Upper lobe of left lung (tissue), 6 donors: ENCODE results near the gene SIGLEC10. TPM values are rescaled to one million over a fixed set of nuclear protein-coding genes. Genes with fewer than 3 reads are reported as not detected.
"Not testable (repeated sequence)": the region's sequence is repeated elsewhere in the genome, so short reads cannot be mapped to it uniquely, and the experiment has no call there.

Experiments used
- ATAC-seq, 2 donors: fragments of 200-7000 bp; cut with Tn5 transposase; one replicate each; pipeline ENCODE4 v1.9.1; 2022; ENCODE audit warnings: mild to moderate bottlenecking in 2 of 2, moderate library complexity in 2 of 2; ENCODE audit not compliant: low FRiP score in 2 of 2
- DNase-seq, 2 donors: peaks; one replicate each; pipeline ENCODE4 v3.0.0-alpha.2; 2019 to 2020
- H3K27ac ChIP-seq, 4 donors: fragments of 200-600 bp; sonication (generic); one replicate each; pipeline ENCODE4 v1.5.1; 2016 to 2019
- H3K27me3 ChIP-seq, 4 donors: fragments of 200-600 bp; sonication (generic); one replicate each; pipeline ENCODE4 v1.5.1; 2017 to 2019
- H3K36me3 ChIP-seq, 4 donors: fragments of 200-600 bp; sonication (generic); one replicate each; pipeline ENCODE4 v1.5.1; 2016 to 2019
- H3K4me1 ChIP-seq, 4 donors: fragments of 200-600 bp; sonication (generic); one replicate each; pipeline ENCODE4 v1.5.1; 2018 to 2019
- H3K4me3 ChIP-seq, 4 donors: fragments of 200-600 bp; sonication (generic); one replicate each; pipeline ENCODE4 v1.5.1; 2017 to 2019; ENCODE audit warnings: mild to moderate bottlenecking in 2 of 4, moderate library complexity in 1 of 4
- H3K9me3 ChIP-seq, 4 donors: fragments of 200-600 bp; sonication (generic); one replicate each; pipeline ENCODE4 v1.5.1; 2018 to 2019
- CTCF ChIP-seq, 6 experiments: fragments of 450-650 bp in 4 of 6; fragments of 200-600 bp in 2 of 6; sonication (generic) in 2 of 6; IDR thresholded peaks; one replicate each; pipeline ENCODE4 v1.5.1; 2016 to 2019; ENCODE audit warnings: antibody characterized with exemption in 6 of 6
- EP300 ChIP-seq, 4 donors: sonication (generic); formaldehyde crosslinking; IDR thresholded peaks; one replicate each; pipeline ENCODE4 v1.5.1; 2017; ENCODE audit warnings: antibody characterized with exemption in 4 of 4, control low read depth in 2 of 4
- POLR2A ChIP-seq, 4 donors: fragments of 450-650 bp; IDR thresholded peaks; one replicate each; pipeline ENCODE4 v1.5.1; 2016 to 2017; ENCODE audit warnings: antibody characterized with exemption in 4 of 4, mild to moderate bottlenecking in 2 of 4
- POLR2AphosphoS5 ChIP-seq, 2 donors: sonication (generic); formaldehyde crosslinking; IDR thresholded peaks; one replicate each; pipeline ENCODE4 v1.5.1; 2017; ENCODE audit warnings: antibody characterized with exemption in 2 of 2
- WGBS, 2 donors: methylation state at CpG; one replicate each; pipeline ENCODE4 v1.1.5; 2017 to 2018; 5-methylcytosine and 5-hydroxymethylcytosine counted together
- total RNA-seq, 6 donors: library from RNA; depleted of rRNA in 4 of 6; stranded (reverse); fragments of >200 nt in 4 of 6; gene quantifications; one replicate each; pipeline versions ENCODE4 v1.1.0 to v1.2.1, GENCODE V29; 2016 to 2021
- donor health status: DM: no; HTN: no; CAD: no; lungs with moderate emphysema.
- donor health status: DM: no; HTN: yes; CAD: no; lungs with severe emphysema.

SIGLEC10 gene
- total RNA-seq, 6 donors from 2014 or later: 13.2 to 76.5 (median 16.9) TPM

DNA sequence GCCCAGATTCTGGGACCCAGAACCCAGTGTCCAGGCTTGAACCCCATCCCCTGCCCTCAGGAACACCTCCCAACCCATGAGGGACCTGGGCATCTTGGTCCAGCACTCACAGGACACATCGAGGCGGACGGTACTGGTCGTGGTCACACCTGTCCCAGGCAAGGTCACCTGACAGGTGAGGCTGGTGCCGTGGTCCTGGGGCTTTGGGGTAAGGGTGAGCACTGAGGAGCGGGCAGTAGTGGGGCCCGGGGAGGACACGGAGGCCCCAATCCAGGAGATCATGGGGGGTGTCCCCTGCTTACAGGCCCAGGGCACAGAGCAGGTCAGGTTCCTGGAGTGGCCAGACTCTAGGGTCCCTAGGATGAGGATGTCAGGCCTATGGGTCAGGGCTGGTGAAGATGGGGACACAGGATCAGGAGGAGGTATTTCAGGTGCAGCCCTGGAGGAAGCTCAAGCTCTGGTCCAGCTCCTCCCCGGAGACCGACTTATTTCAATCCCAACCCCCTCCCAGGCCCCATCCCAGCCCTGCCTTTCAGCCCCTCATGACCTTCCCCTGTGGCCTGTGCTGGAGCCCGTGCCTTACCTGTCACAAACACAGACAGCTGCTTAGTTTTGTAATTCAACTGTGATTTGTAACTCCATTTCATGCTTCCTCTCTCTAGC, 40.0 kb upstream of the SIGLEC10 start:
- DNase-seq (no peak), ATAC-seq (no peak)
- TF ChIP-seq CTCF (IDR thresholded peaks at IDR 0.05) (no peak), POLR2A (IDR thresholded peaks at IDR 0.05) (no peak), EP300 (IDR thresholded peaks at IDR 0.05) (no peak), POLR2AphosphoS5 (IDR thresholded peaks at IDR 0.05) (no peak)
- Histone ChIP-seq H3K27ac (peak overlapping the region in 1 of 4 donors; percentile 63), H3K27me3 (peaks cover 0 to under 1% (median 0%) of the 10 kb centered on the region in 4 donors), H3K36me3 (no peaks in the 10 kb centered on the region), H3K4me3 (no peak overlapping the region), H3K9me3 (no peaks in the 10 kb centered on the region), H3K4me1 (peaks cover 0 to 16% (median 2%) of the 10 kb centered on the region in 4 donors)
- WGBS, 2 donors: 77 to 85% methylated on average over 3 to 11 of the region's 11 CpGs

GRCh38 chr19:51456541-51457290, 39.3 kb upstream of the SIGLEC10 start:
- no peak for DNase-seq
- WGBS, 2 donors: 70 to 72% methylated on average over 11 of the region's 11 CpGs
- ATAC-seq: no peak
- TF ChIP-seq CTCF (IDR thresholded peaks at IDR 0.05) (no peak), POLR2AphosphoS5 (IDR thresholded peaks at IDR 0.05) (no peak), POLR2A (IDR thresholded peaks at IDR 0.05) (peak in 1 of 4 donors; percentile 23), EP300 (IDR thresholded peaks at IDR 0.05) (no peak)
- Histone ChIP-seq H3K36me3 (no peaks in the 10 kb centered on the region), H3K4me3 (no peak overlapping the region), H3K27me3 (no peaks in the 10 kb centered on the region), H3K4me1 (peaks cover 0 to 8% (median 2%) of the 10 kb centered on the region in 4 donors), H3K9me3 (no peaks in the 10 kb centered on the region), H3K27ac (peak overlapping the region in 1 of 4 donors; percentile 63)

GRCh38 chr19:51450730-51451307, 33.4 kb upstream of the SIGLEC10 start:
- ATAC-seq (no peak), DNase-seq (no peak)
- H3K36me3 ChIP-seq: no peaks in the 10 kb centered on the region
- TF ChIP-seq EP300 (IDR thresholded peaks at IDR 0.05): no peak
- no peak for TF ChIP-seq POLR2A (IDR thresholded peaks at IDR 0.05)
- no peak overlapping the region for H3K27ac ChIP-seq
- no peaks in the 10 kb centered on the region for H3K27me3 ChIP-seq
- H3K4me3 ChIP-seq: no peak overlapping the region
- H3K4me1 ChIP-seq: no peaks in the 10 kb centered on the region
- no peaks in the 10 kb centered on the region for H3K9me3 ChIP-seq
- 72 to 80% methylated on average over 5 of the region's 5 CpGs for WGBS, 2 donors

DNA sequence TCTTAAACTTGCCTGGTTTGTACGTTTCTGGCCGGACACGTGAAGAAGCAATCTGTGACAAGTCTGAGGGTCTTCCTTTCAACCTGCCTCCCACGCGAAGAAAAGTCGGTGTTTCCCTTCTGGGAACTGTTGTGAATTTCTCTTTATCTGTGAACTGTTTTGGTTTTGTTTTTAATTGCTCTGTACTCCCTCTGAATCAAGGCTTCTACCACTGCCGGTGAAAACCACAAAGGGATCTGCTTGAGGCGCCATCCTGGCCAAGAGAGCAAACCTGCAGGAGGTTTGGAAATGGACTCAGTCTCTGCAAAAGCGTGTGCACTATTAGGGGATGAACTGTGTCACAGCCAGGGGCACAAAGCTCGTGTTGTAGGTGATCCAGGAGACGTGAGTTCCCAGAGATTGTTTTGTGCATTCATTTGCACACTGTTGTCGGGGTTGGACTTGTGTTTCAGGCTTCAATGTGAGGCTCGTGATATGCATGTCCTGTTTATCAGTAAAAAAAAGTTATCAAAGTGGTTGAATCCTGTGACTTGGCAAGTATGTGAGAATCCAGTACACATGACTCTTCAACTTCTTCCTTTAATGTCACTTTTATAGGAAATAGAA, 31.1 kb upstream of the SIGLEC10 start:
- H3K4me3 ChIP-seq: no peak overlapping the region
- no peaks in the 10 kb centered on the region for H3K36me3 ChIP-seq
- 36 to 57% methylated on average over 13 of the region's 13 CpGs for WGBS, 2 donors
- no peaks in the 10 kb centered on the region for H3K27me3 ChIP-seq
- H3K9me3 ChIP-seq: no peaks in the 10 kb centered on the region
- no peak for ATAC-seq
- DNase-seq: no peak
- no peaks in the 10 kb centered on the region for H3K4me1 ChIP-seq
- TF ChIP-seq POLR2AphosphoS5 (IDR thresholded peaks at IDR 0.05) (no peak), EP300 (IDR thresholded peaks at IDR 0.05) (no peak), POLR2A (IDR thresholded peaks at IDR 0.05) (no peak), CTCF (IDR thresholded peaks at IDR 0.05) (no peak)
- H3K27ac ChIP-seq: no peak overlapping the region

GRCh38 chr19:51448011-51448410, 30.6 kb upstream of the SIGLEC10 start:
- 73 to 81% methylated on average over 7 of the region's 7 CpGs for WGBS, 2 donors
- TF ChIP-seq EP300 (IDR thresholded peaks at IDR 0.05) (no peak), POLR2A (IDR thresholded peaks at IDR 0.05) (no peak), CTCF (IDR thresholded peaks at IDR 0.05) (no peak), POLR2AphosphoS5 (IDR thresholded peaks at IDR 0.05) (no peak)
- H3K4me3 ChIP-seq: no peak overlapping the region
- no peak for ATAC-seq
- DNase-seq: no peak
- H3K4me1 ChIP-seq: no peaks in the 10 kb centered on the region
- no peak overlapping the region for H3K27ac ChIP-seq
- H3K27me3 ChIP-seq: no peaks in the 10 kb centered on the region
- H3K9me3 ChIP-seq: no peaks in the 10 kb centered on the region
- H3K36me3 ChIP-seq: no peaks in the 10 kb centered on the region

DNA sequence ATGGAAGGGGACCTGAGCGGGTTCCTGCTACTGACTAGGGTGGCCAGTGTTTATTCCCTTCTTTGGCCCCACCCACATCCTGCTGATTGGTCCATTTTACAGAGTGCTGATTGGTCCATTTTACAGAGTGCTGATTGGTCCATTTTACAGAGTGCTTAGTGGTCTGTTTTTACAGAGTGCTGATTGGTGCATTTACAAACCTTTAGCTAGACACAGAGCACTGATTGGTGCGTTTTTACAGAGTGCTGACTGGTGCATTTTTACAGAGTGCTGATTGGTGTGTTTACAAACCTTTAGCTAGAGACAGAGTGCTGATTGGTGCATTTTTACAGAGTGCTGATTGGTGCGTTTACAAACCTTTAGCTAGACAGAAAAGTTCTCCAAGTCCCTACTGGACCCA, 30.1 kb upstream of the SIGLEC10 start:
- DNase-seq, H3K27ac ChIP-seq, H3K4me3 ChIP-seq, H3K36me3 ChIP-seq, H3K9me3 ChIP-seq, H3K27me3 ChIP-seq, ATAC-seq, H3K4me1 ChIP-seq: not testable (repeated sequence)
- 85 to 95% methylated on average over 3 of the region's 3 CpGs for WGBS, 2 donors
